DND-41 (cell line): Measurements from ENCODE around the gene BDNF.

ENCODE experiments used
- CTCF ChIP-seq: IDR thresholded peaks from 2 replicates; pipeline ENCODE4 v1.5.1; 2012; ENCODE audit warnings: borderline replicate concordance, low read length, moderate library complexity, mild to moderate bottlenecking; ENCODE audit not compliant: poor library complexity, severe bottlenecking; ENCODE audit errors: extremely low read depth
- EZH2 ChIP-seq: IDR thresholded peaks from 3 replicates; pipeline ENCODE4 v1.6.1; 2012; ENCODE audit warnings: borderline replicate concordance, low read depth, mild to moderate bottlenecking, moderate library complexity, low read length, inconsistent platforms; ENCODE audit not compliant: severe bottlenecking

GRCh38 chr11:27616711-27617110, 83.5 kb downstream of the BDNF start:
- no peak for TF ChIP-seq CTCF
- TF ChIP-seq EZH2: no peak
